ENCODE data around the gene FBXL16. TPM values are rescaled to one million over a fixed set of nuclear protein-coding genes. Genes with fewer than 3 reads are reported as not detected.

The FBXL16 gene
- total and polyA plus RNA-seq, 3 donors from 2014 or later, result 15.8 to 23.4 (median 16.1) TPM

- Histone ChIP-seq H3K36me3 (ENCODE audit: low read depth, missing control alignments) (no peaks in the 10 kb centered on the region), H3K4me1 (peaks cover 40% of the 10 kb centered on the region), H3K27ac (no peak overlapping the region), H3K27me3 (no peaks in the 10 kb centered on the region), H3K9me3 (no peaks in the 10 kb centered on the region), H3K4me3 (no peak overlapping the region)
- 55 to 79% methylated on average over 13 to 28 of the region's 28 CpGs for WGBS, 2 donors
- intact Hi-C loops (cut with DNase I; ENCODE audit: low total_unique reads), result loop anchor here (2.0 kb wide), 1 partner anchor 59 kb away; the partner anchor contains the start of gene CIAO3
- no peak for TF ChIP-seq POLR2A (IDR thresholded peaks at IDR 0.05)
- TF ChIP-seq CTCF (IDR thresholded peaks at IDR 0.05), result no peak
- no peak for DNase-seq
Measured at GRCh38 chr16:681746-682427, 23.7 kb downstream of the FBXL16 start.

- intact Hi-C loops (cut with DNase I; ENCODE audit: low total_unique reads), result no loop called here
- Histone ChIP-seq H3K36me3 (ENCODE audit: low read depth, missing control alignments) (no peaks in the 10 kb centered on the region), H3K4me1 (peaks cover 40% of the 10 kb centered on the region), H3K9me3 (no peaks in the 10 kb centered on the region), H3K27me3 (no peaks in the 10 kb centered on the region), H3K4me3 (peak overlapping the region; percentile 69 to 85), H3K27ac (peak overlapping the region in 1 of 2 donors; percentile 96)
- DNase-seq, result peak; percentile 64
- TF ChIP-seq POLR2A (IDR thresholded peaks at IDR 0.05) (no peak), CTCF (IDR thresholded peaks at IDR 0.05) (no peak)
- WGBS, 2 donors, result 40 to 80% methylated on average over 2 to 44 of the region's 44 CpGs
Measured at GRCh38 chr16:680967-681745, 24.4 kb downstream of the FBXL16 start.

- H3K27ac ChIP-seq, result peak overlapping the region in 1 of 2 donors; percentile 96
- peaks cover 44% of the 10 kb centered on the region for H3K4me1 ChIP-seq
- H3K36me3 ChIP-seq (ENCODE audit: low read depth, missing control alignments), result no peaks in the 10 kb centered on the region
- no peak for TF ChIP-seq POLR2A (IDR thresholded peaks at IDR 0.05)
- no peak for TF ChIP-seq CTCF (IDR thresholded peaks at IDR 0.05)
- DNase-seq, result no peak
- WGBS, 2 donors, result 0% methylated on average over 34 of the region's 38 CpGs; no CpG with 5 or more reads in 1 of the 2 donors
- no peaks in the 10 kb centered on the region for H3K9me3 ChIP-seq
- intact Hi-C loops (cut with DNase I; ENCODE audit: low total_unique reads), result no loop called here
- peak overlapping the region; percentile 69 to 85 for H3K4me3 ChIP-seq
- H3K27me3 ChIP-seq, result no peaks in the 10 kb centered on the region
Measured at GRCh38 chr16:680625-680945, 25.0 kb downstream of the FBXL16 start.

GRCh38 chr16:679814-680624 is 25.6 kb downstream of the FBXL16 start, which contains the start of gene STUB1:
TSS of gene STUB1 (plus strand) at chr16:680410. CDS start at chr16:680526, 116 bp downstream.
- Histone ChIP-seq H3K27me3 (no peaks in the 10 kb centered on the region), H3K9me3 (no peaks in the 10 kb centered on the region), H3K27ac (peak within 1 kb of the TSS; percentile 86 to 96), H3K36me3 (ENCODE audit: low read depth, missing control alignments) (no peaks in the 10 kb centered on the region), H3K4me1 (peaks cover 41% of the 10 kb centered on the region), H3K4me3 (peak within 1 kb of the TSS; percentile 69 to 85)
- intact Hi-C loops (cut with DNase I; ENCODE audit: low total_unique reads), result no loop called here
- TF ChIP-seq POLR2A (IDR thresholded peaks at IDR 0.05) (no peak), CTCF (IDR thresholded peaks at IDR 0.05) (no peak)
- WGBS, 2 donors, result 0 to 1% methylated on average over 12 to 87 of the region's 91 CpGs
- DNase-seq, result peak; percentile 94
